NT2/D1 (cell line): ENCODE results near the gene ZHX3.

Source experiments
- SUZ12 ChIP-seq: IDR thresholded peaks from 2 replicates; pipeline ENCODE4 v1.6.1; 2011; ENCODE audit not compliant: insufficient read length, insufficient read depth; ENCODE audit errors: extremely low read depth
- YY1 ChIP-seq: IDR thresholded peaks from 2 replicates; pipeline ENCODE4 v1.6.1; 2011; ENCODE audit not compliant: insufficient read length, insufficient read depth
- ZNF274 ChIP-seq: IDR thresholded peaks from 2 replicates; pipeline ENCODE4 v1.6.1; 2011; ENCODE audit warnings: mild to moderate bottlenecking, low read depth, low read length

DNA sequence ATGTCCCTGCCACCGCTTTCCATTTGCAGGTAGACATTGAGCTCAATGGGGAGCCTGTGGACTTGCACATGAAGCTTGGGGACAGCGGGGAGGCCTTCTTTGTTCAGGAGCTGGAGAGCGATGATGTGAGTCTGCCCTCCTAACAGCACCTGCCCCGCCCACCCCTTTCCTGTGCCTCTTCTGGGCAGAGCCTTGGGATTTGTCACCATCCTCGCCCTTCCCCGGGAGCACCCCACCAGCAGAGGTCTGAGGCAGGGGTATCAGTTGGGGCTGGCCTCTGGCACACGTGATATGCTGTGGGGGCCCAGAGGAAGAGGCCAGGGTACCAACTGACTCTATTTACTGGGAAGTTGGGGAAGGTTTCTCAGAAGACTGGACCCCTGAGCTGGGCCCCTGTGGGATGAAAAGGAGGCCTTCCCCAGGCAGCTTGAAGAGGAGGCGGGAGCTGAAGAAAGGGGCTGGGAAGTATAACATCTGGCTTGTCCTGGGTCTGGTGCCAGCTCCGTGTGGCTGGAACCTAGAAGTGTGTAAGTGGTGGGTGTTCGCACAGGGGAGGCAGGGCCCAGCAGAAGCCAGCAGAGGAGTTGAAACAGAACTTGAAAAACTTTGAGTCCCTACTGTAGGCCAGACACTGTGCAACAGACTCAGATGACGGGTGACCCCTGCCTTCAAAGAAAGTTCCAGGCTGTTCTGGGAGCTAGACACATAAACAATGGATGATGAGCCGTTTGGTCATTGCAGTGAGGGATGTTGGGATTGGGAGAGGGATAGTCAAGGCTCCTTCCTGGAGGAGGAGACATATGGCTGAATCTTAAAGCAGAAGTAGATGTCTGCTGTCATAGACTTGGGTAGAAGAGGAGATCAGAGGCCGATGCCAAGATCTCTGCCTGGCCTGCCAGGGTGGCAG is 30.2 kb upstream of the ZHX3 start:
- TF ChIP-seq ZNF274 (no peak), YY1 (no peak), SUZ12 (no peak)
